ENCODE measurements around the gene SULT1B1.
"Not testable (repeated sequence)": the region's sequence is repeated elsewhere in the genome, so short reads cannot be mapped to it uniquely, and the experiment has no call there.

The SULT1B1 gene

DNA sequence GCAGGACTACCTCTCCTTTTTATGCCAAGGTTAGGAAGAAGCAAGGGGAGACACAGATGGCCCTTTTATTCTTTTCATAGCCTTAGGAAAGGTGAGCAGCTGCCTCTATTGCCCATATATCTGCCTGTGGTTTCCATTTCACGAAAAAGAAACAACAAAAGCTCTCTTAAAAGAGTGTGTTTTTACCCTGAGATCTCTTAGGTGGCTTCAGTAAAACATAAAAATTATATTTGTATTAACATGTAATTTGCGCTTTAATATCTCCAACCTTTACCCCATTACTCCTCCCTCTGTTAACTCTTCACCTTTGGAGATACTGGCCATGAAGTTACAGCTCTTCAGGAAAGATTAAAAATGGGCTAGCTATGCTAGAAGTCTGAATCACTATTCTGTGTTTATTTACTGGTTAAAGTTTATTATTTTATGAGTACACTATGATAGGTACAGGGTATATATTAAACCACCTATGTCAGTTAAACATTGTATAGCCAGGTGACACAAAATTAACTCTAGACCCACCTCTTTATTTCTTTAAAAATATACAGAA is 15.0 kb upstream of the SULT1B1 start:
- Histone ChIP-seq H3K27ac (no peak overlapping the region), H3K36me3 (replicated peaks) (no peaks in the 10 kb centered on the region), H3K27me3 (replicated peaks) (no peaks in the 10 kb centered on the region), H3K4me3 (ENCODE audit: low read depth, low read length) (no peak overlapping the region)
- DNase-seq, result no peak
- in situ Hi-C loops (cut with HindIII; ENCODE audit: low pct_ligation_motif_present, low sequenced_read_pairs), result no loop called here
- TF ChIP-seq, protein P1, sequence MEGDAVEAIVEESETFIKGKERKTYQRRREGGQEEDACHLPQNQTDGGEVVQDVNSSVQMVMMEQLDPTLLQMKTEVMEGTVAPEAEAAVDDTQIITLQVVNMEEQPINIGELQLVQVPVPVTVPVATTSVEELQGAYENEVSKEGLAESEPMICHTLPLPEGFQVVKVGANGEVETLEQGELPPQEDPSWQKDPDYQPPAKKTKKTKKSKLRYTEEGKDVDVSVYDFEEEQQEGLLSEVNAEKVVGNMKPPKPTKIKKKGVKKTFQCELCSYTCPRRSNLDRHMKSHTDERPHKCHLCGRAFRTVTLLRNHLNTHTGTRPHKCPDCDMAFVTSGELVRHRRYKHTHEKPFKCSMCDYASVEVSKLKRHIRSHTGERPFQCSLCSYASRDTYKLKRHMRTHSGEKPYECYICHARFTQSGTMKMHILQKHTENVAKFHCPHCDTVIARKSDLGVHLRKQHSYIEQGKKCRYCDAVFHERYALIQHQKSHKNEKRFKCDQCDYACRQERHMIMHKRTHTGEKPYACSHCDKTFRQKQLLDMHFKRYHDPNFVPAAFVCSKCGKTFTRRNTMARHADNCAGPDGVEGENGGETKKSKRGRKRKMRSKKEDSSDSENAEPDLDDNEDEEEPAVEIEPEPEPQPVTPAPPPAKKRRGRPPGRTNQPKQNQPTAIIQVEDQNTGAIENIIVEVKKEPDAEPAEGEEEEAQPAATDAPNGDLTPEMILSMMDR (IDR thresholded peaks at IDR 0.05; ENCODE audit: low read depth, low read length, missing control alignments), result no peak

DNA sequence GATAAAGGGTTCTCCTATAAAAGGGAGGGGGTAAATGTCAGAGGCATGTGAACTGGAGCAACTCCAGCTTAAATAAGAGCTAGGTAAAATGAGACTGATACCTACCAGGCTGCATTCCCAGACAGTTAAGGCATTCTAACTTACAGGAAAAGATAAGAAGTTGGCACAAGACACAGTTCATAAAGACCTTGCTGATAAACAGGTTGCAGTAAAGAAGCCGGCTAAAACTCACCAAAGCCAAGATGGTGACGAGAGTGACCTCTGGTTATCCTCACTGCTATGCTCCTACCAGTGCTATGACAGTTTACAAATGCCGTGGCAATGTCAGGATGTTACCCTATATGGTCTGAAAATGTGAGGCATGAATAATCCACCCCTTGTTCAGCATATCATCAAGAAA is 13.1 kb upstream of the SULT1B1 start:
- Histone ChIP-seq H3K27me3 (replicated peaks) (no peaks in the 10 kb centered on the region), H3K4me3 (ENCODE audit: low read depth, low read length) (no peak overlapping the region), H3K36me3 (replicated peaks) (no peaks in the 10 kb centered on the region), H3K27ac (no peak overlapping the region)
- TF ChIP-seq, protein P1 (IDR thresholded peaks at IDR 0.05; ENCODE audit: low read depth, low read length, missing control alignments), result no peak
- DNase-seq, result peak; percentile 34
- in situ Hi-C loops (cut with HindIII; ENCODE audit: low pct_ligation_motif_present, low sequenced_read_pairs), result no loop called here

DNA sequence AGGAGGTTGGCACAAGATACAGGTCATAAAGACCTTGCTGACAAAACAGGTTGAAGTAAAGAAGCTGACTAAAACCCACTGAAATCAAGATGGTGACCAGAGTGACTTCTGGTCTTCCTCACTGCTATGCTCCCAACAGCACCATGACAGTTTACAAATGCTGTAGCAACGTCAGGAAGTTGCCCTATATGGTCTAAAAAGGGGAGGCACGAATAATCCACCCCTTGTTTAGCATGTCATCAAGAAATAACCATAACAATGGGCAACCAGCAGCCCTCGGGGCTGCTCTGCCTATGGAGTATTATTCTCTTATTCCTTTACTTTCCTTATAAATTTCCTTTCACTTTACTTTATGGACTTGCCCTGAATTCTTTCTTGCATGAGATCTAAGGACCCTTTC is 8.1 kb upstream of the SULT1B1 start:
- in situ Hi-C loops (cut with HindIII; ENCODE audit: low pct_ligation_motif_present, low sequenced_read_pairs); H3K4me3 ChIP-seq (ENCODE audit: low read depth, low read length); DNase-seq; H3K36me3 ChIP-seq (replicated peaks); H3K27ac ChIP-seq; H3K27me3 ChIP-seq (replicated peaks): not testable (repeated sequence)

DNA sequence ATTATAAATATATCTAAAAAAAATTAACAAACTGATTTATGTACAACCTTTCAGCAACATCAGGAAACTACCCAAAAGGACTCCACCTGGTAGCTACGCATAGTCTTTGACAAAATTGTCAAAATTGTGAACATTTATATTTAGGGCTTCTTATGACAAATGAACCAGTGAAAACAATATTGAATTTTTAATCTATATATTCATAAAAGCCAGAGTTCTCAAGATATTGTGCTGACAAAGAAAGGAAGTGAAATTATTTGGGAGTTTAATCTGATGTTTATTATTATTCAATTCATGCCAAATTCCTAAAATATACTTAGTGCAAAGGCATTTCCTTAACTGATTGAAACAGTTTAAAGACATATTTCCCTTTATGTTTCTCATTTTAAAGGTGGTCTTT is 5.3 kb upstream of the SULT1B1 start:
- Histone ChIP-seq H3K4me3 (ENCODE audit: low read depth, low read length) (no peak overlapping the region), H3K27ac (no peak overlapping the region), H3K36me3 (replicated peaks) (no peaks in the 10 kb centered on the region), H3K27me3 (replicated peaks) (no peaks in the 10 kb centered on the region)
- in situ Hi-C loops (cut with HindIII; ENCODE audit: low pct_ligation_motif_present, low sequenced_read_pairs), result no loop called here
- TF ChIP-seq, protein P1 (IDR thresholded peaks at IDR 0.05; ENCODE audit: low read depth, low read length, missing control alignments), result no peak
- no peak for DNase-seq

DNA sequence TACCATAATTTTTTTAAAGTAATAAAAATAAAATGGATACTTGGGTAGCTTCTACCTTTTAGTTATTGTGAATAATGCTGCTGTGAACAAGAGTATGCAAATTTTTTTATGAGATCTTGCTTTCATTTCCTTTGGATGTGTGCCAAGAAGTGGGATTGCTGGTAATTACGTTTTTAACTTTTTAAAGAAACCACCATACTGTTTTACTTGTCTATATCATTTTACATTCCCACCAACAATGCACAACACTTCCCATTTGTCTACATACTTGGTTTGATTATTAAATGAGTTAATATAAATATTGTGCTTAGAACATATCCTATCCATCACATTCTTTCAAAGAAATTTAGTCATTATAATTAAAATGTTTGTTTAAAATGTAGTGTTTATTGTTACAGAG is 3.9 kb upstream of the SULT1B1 start:
- TF ChIP-seq, protein P1 (IDR thresholded peaks at IDR 0.05; ENCODE audit: low read depth, low read length, missing control alignments), result no peak
- DNase-seq, result no peak
- no peak overlapping the region for H3K27ac ChIP-seq
- in situ Hi-C loops (cut with HindIII; ENCODE audit: low pct_ligation_motif_present, low sequenced_read_pairs), result no loop called here
- H3K27me3 ChIP-seq (replicated peaks), result no peaks in the 10 kb centered on the region
- no peaks in the 10 kb centered on the region for H3K36me3 ChIP-seq (replicated peaks)
- no peak overlapping the region for H3K4me3 ChIP-seq (ENCODE audit: low read depth, low read length)

DNA sequence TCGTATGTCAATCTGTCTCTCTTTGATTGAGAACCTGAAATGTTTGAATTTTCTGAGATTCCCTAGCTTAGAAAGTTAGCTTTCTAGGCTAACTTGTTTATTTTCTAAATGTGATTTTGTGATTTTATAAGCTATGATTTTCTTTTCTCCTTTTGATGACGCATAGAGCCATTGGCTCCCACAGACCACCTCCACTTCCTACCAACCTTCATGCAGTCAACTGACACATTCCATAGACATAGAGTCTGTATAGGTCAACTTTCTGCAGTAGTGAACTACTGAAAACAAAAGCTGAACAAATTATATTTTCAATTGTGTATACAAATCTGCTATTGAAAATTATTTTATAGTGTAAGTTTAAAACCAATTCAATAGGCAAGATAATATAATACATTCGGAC is 2.8 kb upstream of the SULT1B1 start:
- in situ Hi-C loops (cut with HindIII; ENCODE audit: low pct_ligation_motif_present, low sequenced_read_pairs), result no loop called here
- no peak overlapping the region for H3K4me3 ChIP-seq (ENCODE audit: low read depth, low read length)
- TF ChIP-seq, protein P1 (IDR thresholded peaks at IDR 0.05; ENCODE audit: low read depth, low read length, missing control alignments), result no peak
- H3K27ac ChIP-seq, result no peak overlapping the region
- H3K36me3 ChIP-seq (replicated peaks), result no peaks in the 10 kb centered on the region
- H3K27me3 ChIP-seq (replicated peaks), result no peaks in the 10 kb centered on the region
- no peak for DNase-seq
